K562 (cell line): ENCODE data around the gene LINS1. TPM values are rescaled to one million over a fixed set of nuclear protein-coding genes. Genes with fewer than 3 reads are reported as not detected.
A peak's percentile ranks its signal among the peaks of the same experiment; 100 is the strongest.

Experiments used
- ATF2 ChIP-seq: sonication (generic); formaldehyde crosslinking; IDR thresholded peaks from 2 replicates; pipeline ENCODE4 v1.8.1; 2022; ENCODE audit warnings: missing genetic modification reagents
- BRF1 ChIP-seq: IDR thresholded peaks from 3 replicates; pipeline ENCODE4 v1.6.1; 2011; ENCODE audit warnings: borderline replicate concordance, mild to moderate bottlenecking; ENCODE audit not compliant: insufficient read length; ENCODE audit errors: extremely low read depth
- CBX2 ChIP-seq: fragments of 200-600 bp; sonication (generic); IDR thresholded peaks from one replicate; pipeline ENCODE4 v1.6.1; 2012; ENCODE audit warnings: mild to moderate bottlenecking, low read length, inconsistent platforms; ENCODE audit not compliant: insufficient read depth, poor library complexity, severe bottlenecking
- CHD4 ChIP-seq: fragments of 200-600 bp; sonication (generic); IDR thresholded peaks from 3 replicates; pipeline ENCODE4 v1.6.1; 2012; ENCODE audit warnings: low read depth, mild to moderate bottlenecking, mixed read lengths, low read length, inconsistent platforms; ENCODE audit not compliant: insufficient read depth, insufficient replicate concordance, poor library complexity, severe bottlenecking
- CREB5 ChIP-seq: fragments of 250-450 bp; sonication (Bioruptor Pico); IDR thresholded peaks from 2 replicates; pipeline ENCODE4 v1.5.0; 2020; ENCODE audit warnings: mild to moderate bottlenecking
- E2F6 ChIP-seq, 2 experiments: IDR thresholded peaks; 2 replicates each; pipeline ENCODE4 v1.6.1; 2011; ENCODE audit warnings: borderline replicate concordance in 1 of 2, control low read depth in 1 of 2, low read depth in 1 of 2, low read length in 1 of 2, mild to moderate bottlenecking in 1 of 2, mixed read lengths in 1 of 2, moderate library complexity in 1 of 2; ENCODE audit not compliant: insufficient read depth in 1 of 2, insufficient read length in 1 of 2, poor library complexity in 1 of 2, severe bottlenecking in 1 of 2; ENCODE audit errors: extremely low read depth in 1 of 2
- EWSR1 ChIP-seq: fragments of 450-650 bp; IDR thresholded peaks from 2 replicates; pipeline ENCODE4 v1.6.1; 2018; ENCODE audit warnings: borderline replicate concordance, mild to moderate bottlenecking, low read depth, moderate library complexity; ENCODE audit not compliant: partially characterized antibody
- FOXJ3 ChIP-seq: sonication (generic); formaldehyde crosslinking; IDR thresholded peaks from 2 replicates; pipeline ENCODE4 v1.4.0; 2020; ENCODE audit warnings: mild to moderate bottlenecking, missing genetic modification reagents
- HLTF ChIP-seq: fragments of 450-650 bp; IDR thresholded peaks from 2 replicates; pipeline ENCODE4 v1.6.1; 2016
- SUPT5H ChIP-seq: fragments of 450-650 bp; IDR thresholded peaks from 2 replicates; pipeline ENCODE4 v1.6.1; 2016
- TAF15 ChIP-seq: fragments of 200-400 bp; formaldehyde crosslinking; IDR thresholded peaks from 2 replicates; pipeline ENCODE4 v1.6.1; 2017; ENCODE audit warnings: mild to moderate bottlenecking, low read depth, low read length, moderate library complexity
- TARDBP ChIP-seq: fragments of 450-650 bp; IDR thresholded peaks from 2 replicates; pipeline ENCODE4 v1.6.1; 2016
- UBTF ChIP-seq, 2 experiments: IDR thresholded peaks; 2 replicates each; pipeline ENCODE4 v1.6.1; 2012; ENCODE audit warnings: improper control_type of control experiment in 2 of 2, low read depth in 2 of 2, low read length in 2 of 2, borderline replicate concordance in 1 of 2
- ZBTB8A ChIP-seq: fragments of 450-650 bp; IDR thresholded peaks from 2 replicates; pipeline ENCODE4 v1.6.1; 2018; ENCODE audit warnings: mild to moderate bottlenecking, moderate library complexity; ENCODE audit not compliant: partially characterized antibody
- ZEB2 ChIP-seq: fragments of 450-650 bp; IDR thresholded peaks from 2 replicates; pipeline ENCODE4 v1.6.1; 2016
- ZNF175 ChIP-seq: fragments of 200-800 bp; sonication (Bioruptor generic); IDR thresholded peaks from 2 replicates; pipeline ENCODE4 v1.6.1; 2016; ENCODE audit warnings: low read depth, mild to moderate bottlenecking, missing genetic modification characterization, missing compliant biosample characterization
- ZNF3 ChIP-seq: fragments of 250-450 bp; sonication (Bioruptor Pico); IDR thresholded peaks from 2 replicates; pipeline ENCODE4 v1.5.0; 2021; ENCODE audit warnings: mild to moderate bottlenecking, moderate library complexity
- ZNF347 ChIP-seq: fragments of 450-650 bp; formaldehyde crosslinking; IDR thresholded peaks from 2 replicates; pipeline ENCODE4 v1.4.0; 2020; ENCODE audit warnings: low read depth, mild to moderate bottlenecking, moderate library complexity
- ZNF436 ChIP-seq: fragments of 250-450, 450-650 bp; sonication (Bioruptor Pico); formaldehyde crosslinking; IDR thresholded peaks from 2 replicates; pipeline ENCODE4 v1.7.0; 2020; ENCODE audit warnings: mild to moderate bottlenecking
- ZNF584 ChIP-seq: fragments of 200-800 bp; sonication (Bioruptor generic); IDR thresholded peaks from 2 replicates; pipeline ENCODE4 v1.6.1; 2016; ENCODE audit warnings: low read depth, mild to moderate bottlenecking, missing genetic modification characterization, missing compliant biosample characterization
- ZNF586 ChIP-seq: fragments of 450-650 bp; formaldehyde crosslinking; conservative IDR thresholded peaks from 2 replicates; pipeline ENCODE4 v1.4.0; 2020; ENCODE audit warnings: mild to moderate bottlenecking, moderate library complexity
- ZNF79 ChIP-seq: fragments of 250-450 bp; sonication (Bioruptor Pico); IDR thresholded peaks from 2 replicates; pipeline ENCODE4 v1.4.0; 2020; ENCODE audit warnings: low read depth, mild to moderate bottlenecking, moderate library complexity
- polyA plus RNA-seq, 8 experiments: library from polyadenylated mRNA; depleted of rRNA in 4 of 8; stranded (reverse) in 5 of 8; unstranded in 3 of 8; fragments of >200 nt; fragmentation: Nextera tagmentation in 2 of 8; fragmentation: Illumina TruSeq in 1 of 8; extraction: Ambion mirVana in 2 of 8; extraction: Trizol in 1 of 8; gene quantifications; 2 replicates each; pipeline versions ENCODE4 v1.2.1 to v1.2.3, GENCODE V29; 2011 to 2014; ENCODE audit warnings: inconsistent platforms in 1 of 8, missing spikeins in 1 of 8
- total RNA-seq, 7 experiments: library from RNA; depleted of rRNA in 6 of 7; stranded (reverse); fragments of >200 nt in 6 of 7; fragmentation: Illumina TruSeq in 2 of 7; extraction: Trizol in 2 of 7; gene quantifications; 2 replicates each; pipeline versions ENCODE4 v1.2.1 to v1.2.3, GENCODE V29; 2011 to 2021; ENCODE audit warnings: low replicate concordance in 1 of 7

Gene LINS1
- total and polyA plus RNA-seq, 9 of the 15 experiments (the other 6 are each of a cell fraction or from before 2014, with no cell fraction given), result 15.4 to 31.4 (median 24.6) TPM

GRCh38 chr15:100602064-100602822 lies at the start of gene LINS1, which contains the start of gene ASB7 (continued):
- TF ChIP-seq ATF2 (CRISPR knock-in tag), result no peak
- no peak for TF ChIP-seq CBX2
- no peak for TF ChIP-seq E2F6 (IDR thresholded peaks at IDR 0.05; ENCODE audit: borderline replicate concordance in 1 of 2, extremely low read depth in 1 of 2, insufficient read depth in 1 of 2, insufficient read length in 1 of 2, low read depth in 1 of 2, low read length in 1 of 2, poor library complexity in 1 of 2, severe bottlenecking in 1 of 2)
- TF ChIP-seq ZBTB8A, result no peak
- no peak for TF ChIP-seq EWSR1
- no peak for TF ChIP-seq ZNF3 (CRISPR knock-in tag)
- no peak for TF ChIP-seq ZNF584
- peak in 1 of 2 experiments; percentile 54; a peak in 1 of 4 replicates for TF ChIP-seq UBTF (IDR thresholded peaks at IDR 0.05; ENCODE audit: borderline replicate concordance in 1 of 2, low read depth in 2 of 2, low read length in 2 of 2)
- no peak for TF ChIP-seq ZNF79 (CRISPR knock-in tag)
- TF ChIP-seq ZNF436 (CRISPR knock-in tag), result no peak
- TF ChIP-seq ZNF586 (CRISPR knock-in tag), result no peak
- TF ChIP-seq ZNF175, result no peak
- TF ChIP-seq HLTF, result no peak
- TF ChIP-seq ZNF347 (CRISPR knock-in tag), result no peak
- peak; percentile 60 for TF ChIP-seq SUPT5H
- TF ChIP-seq BRF1, result no peak
- no peak for TF ChIP-seq CREB5 (CRISPR knock-in tag)
- TF ChIP-seq ZEB2, result no peak
- no peak for TF ChIP-seq FOXJ3 (CRISPR knock-in tag)
- TF ChIP-seq TARDBP, result no peak
- no peak for TF ChIP-seq TAF15
- no peak for TF ChIP-seq CHD4
